Thyroid gland (tissue), 4 donors: ENCODE results near the gene NOSIP. TPM values are rescaled to one million over a fixed set of nuclear protein-coding genes. Genes with fewer than 3 reads are reported as not detected.

Experiments used
- DNase-seq, 2 donors: peaks; one replicate each; pipeline ENCODE4 v3.0.0-alpha.2; 2019
- H3K27ac ChIP-seq, 3 donors: fragments of 200-600 bp; sonication (generic); 1 replicate in 2 of 3; 2 replicates in 1 of 3; pipeline ENCODE4 v1.5.1; 2016 to 2019; ENCODE audit warnings: mild to moderate bottlenecking in 1 of 3, moderate library complexity in 1 of 3
- H3K27me3 ChIP-seq: fragments of 200-600 bp; sonication (generic); one replicate; pipeline ENCODE4 v1.5.1; 2019
- H3K36me3 ChIP-seq, 2 donors: fragments of 200-600 bp; sonication (generic); one replicate each; pipeline ENCODE4 v1.5.1; 2016 to 2019
- H3K4me1 ChIP-seq, 2 donors: fragments of 200-600 bp; sonication (generic); one replicate each; pipeline ENCODE4 v1.5.1; 2017 to 2019
- H3K4me3 ChIP-seq, 3 donors: fragments of 200-600 bp; sonication (generic); replicated peaks in 1 of 3; 1 replicate in 2 of 3; 2 replicates in 1 of 3; pipeline ENCODE4 v1.5.1; 2016; ENCODE audit warnings: mild to moderate bottlenecking in 1 of 3
- H3K9me3 ChIP-seq: fragments of 200-600 bp; sonication (generic); one replicate; pipeline ENCODE4 v1.5.1; 2017
- CTCF ChIP-seq, 6 experiments: fragments of 200-600 bp in 3 of 6; fragments of 450-650 bp in 3 of 6; sonication (generic) in 3 of 6; IDR thresholded peaks; one replicate each; pipeline ENCODE4 v1.5.1; 2016 to 2019; ENCODE audit warnings: antibody characterized with exemption in 6 of 6, mild to moderate bottlenecking in 2 of 6, inconsistent platforms in 1 of 6, moderate library complexity in 1 of 6
- POLR2A ChIP-seq, 2 donors: fragments of 450-650 bp; IDR thresholded peaks; one replicate each; pipeline ENCODE4 v1.6.1; 2017; ENCODE audit warnings: antibody characterized with exemption in 2 of 2, mild to moderate bottlenecking in 2 of 2, moderate library complexity in 1 of 2
- WGBS, 2 donors: methylation state at CpG; one replicate each; pipeline ENCODE4 v1.1.5; 2017; 5-methylcytosine and 5-hydroxymethylcytosine counted together
- intact Hi-C: fragments of 100-400 bp; cut with DNase I; formaldehyde crosslinking; loops from one replicate; pipeline ENCODE4 v1.15.1; 2023
- total RNA-seq, 4 donors: library from RNA; depleted of rRNA; stranded (reverse); fragments of >200 nt; gene quantifications; one replicate each; pipeline ENCODE4 v1.2.3, GENCODE V29; 2016

NOSIP gene
- total RNA-seq, 4 donors from 2014 or later: 46.1 to 94.6 (median 64.7) TPM

DNA sequence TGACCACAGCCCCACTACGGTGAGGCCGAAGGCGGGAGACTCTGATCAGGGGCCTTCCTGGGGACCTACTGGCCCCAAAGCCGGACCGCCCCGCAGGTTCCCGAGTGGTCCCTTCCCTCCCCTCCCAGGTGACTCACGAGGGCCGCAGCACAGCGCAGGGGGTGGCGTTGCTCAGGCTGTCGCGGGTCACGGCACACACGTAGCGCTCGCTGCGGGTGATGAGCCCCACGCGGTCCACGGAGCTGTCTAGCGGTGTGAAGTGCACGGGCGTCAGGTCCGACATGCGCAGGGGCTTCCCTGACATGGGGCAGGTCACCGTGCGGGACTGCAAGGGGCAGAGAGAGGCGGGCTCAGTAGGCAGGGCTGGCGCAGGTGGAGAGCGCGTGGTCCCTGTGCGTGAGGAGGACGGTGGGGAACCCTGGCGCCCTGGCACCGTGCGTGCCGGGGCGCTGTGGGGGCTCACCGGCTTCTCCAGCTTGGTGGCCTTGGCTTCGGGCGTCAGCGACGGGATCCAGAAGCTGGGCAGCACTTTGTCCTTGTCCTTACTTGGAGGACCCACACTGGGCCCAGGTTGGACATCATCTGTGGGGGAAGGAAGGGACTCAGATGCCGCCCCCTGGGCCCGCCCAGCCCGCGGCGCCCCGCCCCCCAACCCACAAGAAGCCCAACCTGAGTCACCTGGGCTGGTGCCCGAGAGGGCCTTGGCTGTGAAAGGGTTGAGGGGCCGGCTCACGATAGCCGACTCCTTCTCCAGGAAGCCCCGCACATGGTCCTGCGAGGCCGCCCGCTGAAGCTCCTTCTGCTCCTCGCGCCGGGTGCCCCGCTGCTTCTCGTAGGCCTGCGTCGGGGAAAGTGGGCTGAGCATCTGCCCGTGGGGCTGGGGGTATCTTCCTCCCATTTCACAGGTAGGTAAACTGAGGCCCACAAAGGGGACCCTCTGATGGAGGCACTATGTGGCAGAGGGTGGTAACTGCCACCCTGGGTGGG lies 23.7 kb downstream of the NOSIP start:
- peaks cover 27 to 35% of the 10 kb centered on the region in 2 donors for H3K36me3 ChIP-seq
- intact Hi-C loops: no loop called here
- no peaks in the 10 kb centered on the region for H3K27me3 ChIP-seq
- H3K9me3 ChIP-seq: no peaks in the 10 kb centered on the region
- H3K4me1 ChIP-seq: peaks cover 0 to 7% of the 10 kb centered on the region in 2 donors
- DNase-seq: no peak
- no peak for TF ChIP-seq CTCF (IDR thresholded peaks at IDR 0.05)
- TF ChIP-seq POLR2A (IDR thresholded peaks at IDR 0.05): no peak
- no peak overlapping the region for H3K4me3 ChIP-seq
- H3K27ac ChIP-seq: no peak overlapping the region
- 81 to 83% methylated on average over 21 to 35 of the region's 66 CpGs for WGBS, 2 donors

- 83 to 88% methylated on average over 47 of the region's 53 CpGs for WGBS, 2 donors
- Histone ChIP-seq H3K27ac (peak overlapping the region in 1 of 3 donors; percentile 20), H3K27me3 (no peaks in the 10 kb centered on the region), H3K4me1 (peaks cover 0 to 7% of the 10 kb centered on the region in 2 donors), H3K4me3 (no peak overlapping the region), H3K36me3 (peaks cover 27 to 35% of the 10 kb centered on the region in 2 donors), H3K9me3 (no peaks in the 10 kb centered on the region)
- intact Hi-C loops: no loop called here
- no peak for TF ChIP-seq POLR2A (IDR thresholded peaks at IDR 0.05)
- TF ChIP-seq CTCF (IDR thresholded peaks at IDR 0.05): no peak
- peak; percentile 47 to 68 for DNase-seq
These were observed 24.6 kb downstream of the NOSIP start for GRCh38 chr19:49555600-49556411.

GRCh38 chr19:49554701-49555181 lies 25.6 kb downstream of the NOSIP start:
- intact Hi-C loops: no loop called here
- 77 to 83% methylated on average over 17 of the region's 17 CpGs for WGBS, 2 donors
- Histone ChIP-seq H3K27me3 (no peaks in the 10 kb centered on the region), H3K4me1 (peaks cover 0 to 7% of the 10 kb centered on the region in 2 donors), H3K4me3 (no peak overlapping the region), H3K9me3 (no peaks in the 10 kb centered on the region), H3K36me3 (peaks cover 24 to 34% of the 10 kb centered on the region in 2 donors), H3K27ac (peak overlapping the region in 2 of 3 donors; percentile 24 to 66)
- TF ChIP-seq CTCF (IDR thresholded peaks at IDR 0.05): no peak
- TF ChIP-seq POLR2A (IDR thresholded peaks at IDR 0.05): no peak
- peak in 1 of 2 donors; percentile 15 for DNase-seq

- H3K27ac ChIP-seq: no peak overlapping the region
These were observed 26.7 kb downstream of the NOSIP start for GRCh38 chr19:49553451-49554271.

More at GRCh38 chr19:49553451-49554271, 26.7 kb downstream of the NOSIP start:
- TF ChIP-seq CTCF (IDR thresholded peaks at IDR 0.05) (no peak), POLR2A (IDR thresholded peaks at IDR 0.05) (no peak)
- peaks cover 18 to 25% of the 10 kb centered on the region in 2 donors for H3K36me3 ChIP-seq
- intact Hi-C loops: no loop called here
- H3K4me1 ChIP-seq: peaks cover 0 to 7% of the 10 kb centered on the region in 2 donors
- no peak overlapping the region for H3K4me3 ChIP-seq
- no peaks in the 10 kb centered on the region for H3K9me3 ChIP-seq
- no peaks in the 10 kb centered on the region for H3K27me3 ChIP-seq
- WGBS, 2 donors: 85 to 87% methylated on average over 10 of the region's 10 CpGs
- no peak for DNase-seq
